Activated CD8-positive, alpha-beta T cell treated with anti-CD3 and anti-CD28 coated beads for 36 hours (primary cell): Measurements from ENCODE around the gene RNF130. TPM values are rescaled to one million over a fixed set of nuclear protein-coding genes. Genes with fewer than 3 reads are reported as not detected.
"Not testable (repeated sequence)": the region's sequence is repeated elsewhere in the genome, so short reads cannot be mapped to it uniquely, and the experiment has no call there.

Source experiments
- ATAC-seq: fragments of 200-7000 bp; cut with Tn5 transposase; one replicate; pipeline ENCODE4 v1.10.0; 2021; ENCODE audit warnings: mild to moderate bottlenecking, moderate library complexity
- CTCF ChIA-PET: fragments of 350-600 bp; sonication (Branson Sonifier 250); formaldehyde crosslinking; loops from one replicate; lab custom pipeline; 2021; ENCODE audit warnings: antibody characterized with exemption; lab: Charles Lee
- POLR2A ChIA-PET: fragments of 350-600 bp; sonication (Branson Sonifier 250); formaldehyde crosslinking; loops from one replicate; lab custom pipeline; 2021; ENCODE audit warnings: antibody characterized with exemption; lab: Charles Lee
- DNase-seq: peaks from one replicate; pipeline ENCODE4 v3.0.0-alpha.2; 2020
- H3K27ac Mint-ChIP-seq: one replicate; pipeline ENCODE4 v1.8.0; 2021; ENCODE audit warnings: mild to moderate bottlenecking, mixed read lengths
- H3K27me3 Mint-ChIP-seq: one replicate; pipeline ENCODE4 v1.8.0; 2021; ENCODE audit warnings: mixed read lengths
- H3K36me3 Mint-ChIP-seq: one replicate; pipeline ENCODE4 v1.8.0; 2021; ENCODE audit warnings: low read depth, mixed read lengths
- H3K4me1 Mint-ChIP-seq: one replicate; pipeline ENCODE4 v1.8.0; 2021; ENCODE audit warnings: low read depth, mixed read lengths
- H3K4me3 Mint-ChIP-seq: one replicate; pipeline ENCODE4 v1.8.0; 2021; ENCODE audit warnings: mild to moderate bottlenecking, moderate library complexity, mixed read lengths
- H3K9me3 Mint-ChIP-seq: one replicate; pipeline ENCODE4 v1.8.0; 2021; ENCODE audit warnings: mixed read lengths
- CTCF ChIP-seq: fragments of 200-600 bp; IDR thresholded peaks from one replicate; pipeline ENCODE4 v1.8.0; 2022; ENCODE audit warnings: antibody characterized with exemption, mild to moderate bottlenecking
- intact Hi-C: fragments of 100-400 bp; cut with micrococcal nuclease; formaldehyde crosslinking; loops from one replicate; pipeline ENCODE4 v1.10.0; 2022
- total RNA-seq, 2 experiments: library from RNA; stranded (reverse); gene quantifications; one replicate each; pipeline ENCODE4 v1.2.3, GENCODE V29; 2021

Gene RNF130
- total RNA-seq, 2 experiments from 2014 or later, result 10.1 to 10.6 TPM

GRCh38 chr5:180003127-180003526 is 68.4 kb downstream of the RNF130 start:
- TF ChIP-seq CTCF, result no peak
- POLR2A ChIA-PET, result no interaction called here
- H3K9me3 Mint-ChIP-seq, result no peaks in the 10 kb centered on the region
- no peak overlapping the region for H3K27ac Mint-ChIP-seq
- intact Hi-C loops, result no loop called here
- peaks cover 1% of the 10 kb centered on the region for H3K36me3 Mint-ChIP-seq
- peaks cover 23% of the 10 kb centered on the region for H3K4me1 Mint-ChIP-seq
- no peaks in the 10 kb centered on the region for H3K27me3 Mint-ChIP-seq
- no peak for ATAC-seq
- H3K4me3 Mint-ChIP-seq, result no peak overlapping the region
- DNase-seq, result no peak
- CTCF ChIA-PET, result interaction anchor here (1.1 kb wide), 1 partner anchor 50 kb away, joined by 3 read pairs; no protein-coding TSS in a partner anchor

DNA sequence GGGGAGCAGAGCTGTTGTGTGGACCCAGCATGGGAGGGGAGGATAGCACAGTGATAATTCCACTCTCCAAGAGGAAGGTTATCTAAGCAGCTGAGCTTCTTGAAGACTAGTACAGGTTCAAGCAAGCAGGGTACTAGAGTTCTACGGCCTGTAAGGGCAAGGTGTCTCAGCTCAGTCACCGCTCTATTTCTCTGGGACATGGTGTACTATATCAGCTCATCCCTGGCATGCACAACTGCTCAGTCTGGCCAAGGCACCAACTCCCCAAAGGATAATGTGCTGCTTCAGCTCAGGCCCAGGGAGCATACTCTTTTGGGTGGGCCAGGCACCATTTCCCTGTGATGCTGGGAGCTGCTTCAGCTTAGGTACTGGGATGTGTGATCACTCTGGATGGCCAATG is 69.8 kb downstream of the RNF130 start:
- ChIA-PET CTCF (interaction anchor here (0.5 to 0.9 kb wide), 3 partner anchors 10 to 123 kb away, joined by 3 read pairs; no protein-coding TSS in a partner anchor), POLR2A (no interaction called here)
- Mint-ChIP-seq H3K36me3 (no peaks in the 10 kb centered on the region), H3K9me3 (no peaks in the 10 kb centered on the region), H3K4me3 (no peak overlapping the region), H3K4me1 (peaks cover 9% of the 10 kb centered on the region), H3K27me3 (no peaks in the 10 kb centered on the region), H3K27ac (no peak overlapping the region)
- no peak for ATAC-seq
- intact Hi-C loops, result no loop called here
- no peak for DNase-seq
- TF ChIP-seq CTCF, result no peak

- intact Hi-C loops, result no loop called here
- no peak for TF ChIP-seq CTCF
- no peak overlapping the region for H3K4me3 Mint-ChIP-seq
- peaks cover 4% of the 10 kb centered on the region for H3K4me1 Mint-ChIP-seq
- H3K27me3 Mint-ChIP-seq, result no peaks in the 10 kb centered on the region
- H3K36me3 Mint-ChIP-seq, result no peaks in the 10 kb centered on the region
- ChIA-PET CTCF (interaction anchor here (0.9 kb wide), 1 partner anchor 124 kb away, joined by 3 read pairs; no protein-coding TSS in a partner anchor), POLR2A (interaction anchor here (0.6 kb wide), 1 partner anchor 67 kb away, joined by 3 read pairs; no protein-coding TSS in a partner anchor)
- no peak for ATAC-seq
- H3K9me3 Mint-ChIP-seq, result no peaks in the 10 kb centered on the region
- no peak for DNase-seq
- no peak overlapping the region for H3K27ac Mint-ChIP-seq
These were observed 70.4 kb downstream of the RNF130 start for GRCh38 chr5:180001136-180001535.

DNA sequence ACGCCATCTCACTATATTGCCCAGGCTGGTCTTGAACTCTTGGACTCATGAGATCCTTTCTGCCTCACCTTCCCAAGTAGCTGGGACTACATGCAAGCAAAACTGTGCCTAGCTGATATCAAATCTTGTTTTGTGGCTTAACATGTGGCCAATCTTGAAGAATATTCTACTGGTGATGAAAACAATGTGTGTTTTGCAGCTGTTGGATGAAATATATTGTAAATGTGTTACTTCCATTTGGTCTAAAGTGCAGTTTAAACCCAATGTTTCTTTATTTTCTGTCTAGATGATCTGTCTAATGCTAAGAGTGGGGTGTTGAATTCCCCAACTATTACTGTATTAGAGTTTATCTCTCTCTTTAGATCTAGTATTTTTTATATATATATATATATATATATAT is 73.1 kb downstream of the RNF130 start:
- Mint-ChIP-seq H3K4me1 (no peaks in the 10 kb centered on the region), H3K36me3 (no peaks in the 10 kb centered on the region), H3K27ac (no peak overlapping the region), H3K27me3 (no peaks in the 10 kb centered on the region), H3K9me3 (peaks cover under 1% of the 10 kb centered on the region), H3K4me3 (no peak overlapping the region)
- no peak for TF ChIP-seq CTCF
- DNase-seq, result no peak
- ATAC-seq, result no peak
- CTCF ChIA-PET, result no interaction called here
- intact Hi-C loops, result no loop called here
- POLR2A ChIA-PET, result no interaction called here

DNA sequence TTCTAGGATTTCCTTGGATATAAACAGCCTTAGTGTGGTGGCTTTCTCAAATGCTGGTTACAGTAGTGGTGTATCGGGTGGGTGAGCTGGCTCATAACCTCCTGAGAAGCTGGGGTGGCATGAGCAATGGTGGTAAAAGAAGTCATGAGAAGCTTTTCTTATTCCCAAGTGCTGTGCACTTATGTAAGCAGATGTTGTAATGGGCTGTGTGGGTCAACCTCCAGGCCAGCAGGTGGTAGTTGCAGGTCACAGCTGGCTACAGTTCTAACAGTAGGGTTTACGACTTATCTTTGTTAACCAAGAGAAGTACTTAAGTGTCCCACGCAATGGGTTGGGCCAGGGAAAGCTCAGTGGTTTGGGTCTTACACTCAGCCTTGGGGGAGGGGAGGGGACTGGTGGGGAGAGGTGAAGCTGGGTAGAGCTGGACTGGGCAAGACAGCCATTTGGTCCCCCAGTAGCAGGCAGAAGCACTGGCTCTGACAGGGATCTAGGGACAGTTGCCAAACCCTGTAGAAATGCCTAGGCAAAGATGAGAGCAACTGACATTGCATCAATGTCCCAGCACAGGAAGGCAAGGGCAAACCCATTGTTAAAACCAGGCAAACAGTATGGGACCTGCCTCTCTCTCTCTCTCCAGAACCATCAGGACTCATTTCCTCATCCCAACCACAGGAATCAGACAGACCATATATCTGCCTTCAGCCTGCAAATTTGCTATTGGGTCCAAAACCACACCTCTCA is 76.8 kb downstream of the RNF130 start:
- DNase-seq, result no peak
- H3K36me3 Mint-ChIP-seq, result peaks cover 1% of the 10 kb centered on the region
- H3K27ac Mint-ChIP-seq, result no peak overlapping the region
- no peaks in the 10 kb centered on the region for H3K4me1 Mint-ChIP-seq
- CTCF ChIA-PET, result no interaction called here
- intact Hi-C loops, result no loop called here
- no peak overlapping the region for H3K4me3 Mint-ChIP-seq
- peaks cover 4% of the 10 kb centered on the region for H3K9me3 Mint-ChIP-seq
- TF ChIP-seq CTCF, result no peak
- H3K27me3 Mint-ChIP-seq, result no peaks in the 10 kb centered on the region
- POLR2A ChIA-PET, result no interaction called here
- no peak for ATAC-seq

DNA sequence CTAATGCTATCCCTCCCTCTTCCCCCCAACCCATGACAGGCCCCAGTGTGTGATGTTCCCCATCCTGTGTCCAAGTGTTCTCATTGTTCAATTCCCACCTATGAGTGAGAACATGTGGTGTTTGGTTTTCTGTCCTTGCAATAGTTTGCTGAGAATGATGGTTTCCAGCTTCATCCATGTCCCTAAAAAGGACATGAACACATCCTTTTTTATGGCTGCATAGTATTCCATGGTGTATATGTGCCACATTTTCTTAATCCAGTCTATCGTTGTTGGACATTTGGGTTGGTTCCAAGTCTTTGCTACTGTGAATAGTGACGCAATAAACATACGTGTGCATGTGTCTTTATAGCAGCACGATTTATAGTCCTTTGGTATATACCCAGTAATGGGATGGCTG is 78.7 kb downstream of the RNF130 start:
- H3K9me3 Mint-ChIP-seq, H3K27me3 Mint-ChIP-seq, H3K36me3 Mint-ChIP-seq, H3K4me1 Mint-ChIP-seq, ATAC-seq, intact Hi-C loops, CTCF ChIA-PET, POLR2A ChIA-PET, DNase-seq, H3K4me3 Mint-ChIP-seq, H3K27ac Mint-ChIP-seq: not testable (repeated sequence)
